H1 (cell line): ENCODE data around the gene IRF5. TPM values are rescaled to one million over a fixed set of nuclear protein-coding genes. Genes with fewer than 3 reads are reported as not detected.

Source experiments
- CTCF ChIA-PET: fragments of 300-600 bp; sonication (Branson Sonifier 250); formaldehyde crosslinking; loops from one replicate; lab custom pipeline; 2021; ENCODE audit not compliant: partially characterized antibody; lab: Charles Lee
- POLR2A ChIA-PET: fragments of 300-600 bp; sonication (Branson Sonifier 250); formaldehyde crosslinking; loops from one replicate; lab custom pipeline; 2021; ENCODE audit warnings: inconsistent platforms; ENCODE audit not compliant: partially characterized antibody; lab: Charles Lee
- DNase-seq, 2 experiments: peaks; one replicate each; pipeline versions ENCODE4 v3.0.0 to v3.0.0-alpha.2; 2010 to 2022; ENCODE audit warnings: low spot score in 2 of 2, low read depth in 1 of 2, mixed read lengths in 1 of 2
- FAIRE-seq: peaks from 2 replicates; lab custom pipeline; 2011; peaks lifted over from hg19 to GRCh38; lab: Jason Lieb, UNC
- H2AFZ ChIP-seq: 2 replicates; pipeline ENCODE4 v1.8.1; 2012; ENCODE audit warnings: low read length, inconsistent platforms
- H2AK5ac ChIP-seq: 2 replicates; pipeline ENCODE4 v1.6.1; 2013; ENCODE audit warnings: low read depth, low read length
- H2BK120ac ChIP-seq: replicated peaks from 2 replicates; pipeline ENCODE3; 2013; ENCODE audit warnings: low read depth, low read length, inconsistent platforms
- H2BK12ac ChIP-seq: 2 replicates; pipeline ENCODE4 v1.6.1; 2013; ENCODE audit warnings: low read depth, low read length
- H2BK15ac ChIP-seq: 2 replicates; pipeline ENCODE4 v1.6.1; 2013; ENCODE audit warnings: low read length
- H2BK20ac ChIP-seq: 2 replicates; pipeline ENCODE4 v1.6.1; 2013; ENCODE audit warnings: low read length
- H2BK5ac ChIP-seq: 2 replicates; pipeline ENCODE4 v1.6.1; 2013; ENCODE audit warnings: low read depth, low read length
- H3K14ac ChIP-seq: 2 replicates; pipeline ENCODE4 v1.6.1; 2013; ENCODE audit warnings: inconsistent platforms; ENCODE audit not compliant: insufficient read length
- H3K18ac ChIP-seq: 2 replicates; pipeline ENCODE4 v1.6.1; 2013; ENCODE audit warnings: low read length; ENCODE audit errors: extremely low read depth
- H3K23ac ChIP-seq: 2 replicates; pipeline ENCODE4 v1.6.1; 2013; ENCODE audit warnings: inconsistent platforms; ENCODE audit not compliant: insufficient read length
- H3K23me2 ChIP-seq: 2 replicates; pipeline ENCODE4 v1.6.1; 2013; ENCODE audit warnings: low read depth, low read length
- H3K27ac ChIP-seq: 2 replicates; pipeline ENCODE4 v1.6.1; 2011; ENCODE audit warnings: low read depth, low read length, inconsistent platforms
- H3K27me3 ChIP-seq, 4 experiments: replicated peaks in 1 of 4; 1 replicate in 1 of 4; 2 replicates in 3 of 4; pipeline versions ENCODE4 v1.6.1 to v1.8.1; 2011 to 2013; ENCODE audit warnings: low read length in 3 of 4, mild to moderate bottlenecking in 3 of 4, inconsistent platforms in 2 of 4, mixed read lengths in 2 of 4, moderate library complexity in 1 of 4; ENCODE audit not compliant: control insufficient read depth in 3 of 4, insufficient read depth in 3 of 4; ENCODE audit errors: extremely low read depth in 1 of 4
- H3K36me3 ChIP-seq, 4 experiments: 2 replicates each; pipeline versions ENCODE4 v1.6.1 to v1.8.1; 2011 to 2013; ENCODE audit warnings: mild to moderate bottlenecking in 4 of 4, low read length in 3 of 4, moderate library complexity in 2 of 4, control low read depth in 1 of 4, inconsistent platforms in 1 of 4; ENCODE audit not compliant: insufficient read depth in 4 of 4, control insufficient read depth in 2 of 4
- H3K4ac ChIP-seq: replicated peaks from 2 replicates; pipeline ENCODE3; 2013; ENCODE audit warnings: low read length, low read depth, mixed read lengths, inconsistent platforms; ENCODE audit not compliant: insufficient read length
- H3K4me1 ChIP-seq, 4 experiments: replicated peaks in 1 of 4; 1 replicate in 1 of 4; 2 replicates in 3 of 4; pipeline versions ENCODE4 v1.6.1 to v1.8.1; 2011 to 2013; ENCODE audit warnings: low read length in 3 of 4, inconsistent platforms in 2 of 4, mixed read lengths in 1 of 4; ENCODE audit not compliant: insufficient read depth in 4 of 4, control insufficient read depth in 3 of 4
- H3K4me2 ChIP-seq, 2 experiments: 2 replicates each; pipeline versions ENCODE4 v1.6.1 to v1.8.1; 2011 to 2013; ENCODE audit warnings: low read depth in 2 of 2, low read length in 2 of 2, control low read depth in 1 of 2, inconsistent platforms in 1 of 2, mild to moderate bottlenecking in 1 of 2; ENCODE audit not compliant: insufficient read depth in 1 of 2
- H3K4me3 ChIP-seq, 4 experiments: fragments of 200-600, 300-600 bp in 1 of 4; sonication (generic), shearing (Covaris generic), sonication (Bioruptor Twin) in 1 of 4; 2 replicates each; pipeline versions ENCODE4 v1.5.1 to v1.8.1; 2011 to 2016; ENCODE audit warnings: low read length in 4 of 4, low read depth in 3 of 4, control low read depth in 2 of 4, inconsistent platforms in 2 of 4, mild to moderate bottlenecking in 2 of 4, mixed read lengths in 1 of 4, moderate library complexity in 1 of 4; ENCODE audit not compliant: insufficient read depth in 2 of 4; ENCODE audit errors: extremely low read depth in 1 of 4
- H3K56ac ChIP-seq: replicated peaks from 2 replicates; pipeline ENCODE3; 2013; ENCODE audit warnings: low read depth, mild to moderate bottlenecking, mixed read lengths, low read length, inconsistent platforms; ENCODE audit not compliant: insufficient read length
- H3K79me1 ChIP-seq: 2 replicates; pipeline ENCODE4 v1.6.1; 2013; ENCODE audit warnings: low read depth, low read length, control low read depth
- H3K79me2 ChIP-seq, 2 experiments: 2 replicates each; pipeline versions ENCODE4 v1.6.1 to v1.8.1; 2012 to 2013; ENCODE audit warnings: low read length in 2 of 2, mild to moderate bottlenecking in 2 of 2, inconsistent platforms in 1 of 2; ENCODE audit not compliant: insufficient read depth in 2 of 2, control insufficient read depth in 1 of 2
- H3K9ac ChIP-seq, 4 experiments: replicated peaks in 1 of 4; 1 replicate in 1 of 4; 2 replicates in 3 of 4; pipeline versions ENCODE4 v1.6.1 to v1.8.1; 2011 to 2013; ENCODE audit warnings: low read depth in 3 of 4, low read length in 3 of 4, control low read depth in 2 of 4, mild to moderate bottlenecking in 2 of 4, moderate library complexity in 2 of 4, inconsistent platforms in 1 of 4; ENCODE audit errors: extremely low read depth in 1 of 4
- H3K9me3 ChIP-seq, 2 experiments: 2 replicates each; pipeline versions ENCODE4 v1.6.1 to v1.8.1; 2012 to 2013; ENCODE audit warnings: mild to moderate bottlenecking in 2 of 2, moderate library complexity in 2 of 2, control low read depth in 1 of 2, inconsistent platforms in 1 of 2, low read depth in 1 of 2, low read length in 1 of 2, mixed read lengths in 1 of 2; ENCODE audit not compliant: insufficient read depth in 2 of 2
- H4K20me1 ChIP-seq, 2 experiments: replicated peaks in 1 of 2; 2 replicates each; pipeline versions ENCODE3 to v1.8.1; 2011 to 2013; ENCODE audit warnings: inconsistent platforms in 2 of 2, low read length in 2 of 2, mild to moderate bottlenecking in 1 of 2; ENCODE audit not compliant: insufficient read depth in 2 of 2, control insufficient read depth in 1 of 2
- H4K5ac ChIP-seq: 2 replicates; pipeline ENCODE4 v1.6.1; 2013; ENCODE audit warnings: low read length, low read depth, mixed read lengths, inconsistent platforms; ENCODE audit not compliant: insufficient read length
- H4K8ac ChIP-seq: 2 replicates; pipeline ENCODE4 v1.8.0; 2013; ENCODE audit warnings: mild to moderate bottlenecking, moderate library complexity, low read length, inconsistent platforms; ENCODE audit not compliant: insufficient read depth; ENCODE audit errors: extremely low read depth
- H4K91ac ChIP-seq: replicated peaks from 2 replicates; pipeline ENCODE3; 2013; ENCODE audit warnings: low read length, mixed read lengths, inconsistent platforms; ENCODE audit not compliant: insufficient read length
- ASH2L ChIP-seq: fragments of 200-600, 300-600 bp; sonication (generic); IDR thresholded peaks from one replicate; pipeline ENCODE4 v1.7.1; 2017; ENCODE audit warnings: low read length
- CTCF ChIP-seq, 3 experiments: IDR thresholded peaks; 1 replicate in 2 of 3; 2 replicates in 1 of 3; pipeline versions ENCODE4 v1.5.1 to v1.6.1; 2011; ENCODE audit warnings: low read length in 3 of 3, mild to moderate bottlenecking in 3 of 3, inconsistent platforms in 2 of 3, low read depth in 1 of 3, moderate library complexity in 1 of 3; ENCODE audit not compliant: insufficient read depth in 1 of 3; ENCODE audit errors: control extremely low read depth in 1 of 3
- WGBS, 2 experiments: shearing (Covaris generic) in 1 of 2; methylation state at CpG; one replicate each; pipeline versions ENCODE4 v1.1.6 to v1.1.7; 2013 to 2015; ENCODE audit warnings: low lambda C conversion rate in 2 of 2, mixed read lengths in 2 of 2, inconsistent platforms in 1 of 2, low coverage in 1 of 2, missing lambda C conversion rate in 1 of 2; ENCODE audit not compliant: insufficient replicate concordance in 2 of 2, insufficient coverage in 1 of 2, insufficient read length in 1 of 2; ENCODE audit errors: extremely low coverage in 1 of 2, missing lambda C conversion rate in 1 of 2; 5-methylcytosine and 5-hydroxymethylcytosine counted together
- polyA plus RNA-seq, 7 experiments: library from polyadenylated mRNA; depleted of rRNA in 3 of 7; stranded (reverse) in 5 of 7; unstranded in 2 of 7; fragments of >200 nt in 5 of 7; fragments of 200-250 nt in 2 of 7; gene quantifications; 1 replicate in 5 of 7; 2 replicates in 1 of 7; 4 replicates in 1 of 7; pipeline versions ENCODE4 v1.2.1 to v1.2.3, GENCODE V29; 2011 to 2013; ENCODE audit warnings: missing spikeins in 2 of 7, mixed read lengths in 2 of 7
- total RNA-seq: library from RNA; stranded (reverse); fragmentation: NEBNext Ultra II Directional; extraction: Animal tissue kit (Norgen Biotek cat#: 25700); gene quantifications from 2 replicates; pipeline ENCODE4 v1.2.1, GENCODE V29; 2021

IRF5 gene
- total and polyA plus RNA-seq, 2 of the 8 experiments (the other 6 are each of a cell fraction or from before 2014, with no cell fraction given): 0.28 to 1.1 TPM

DNA sequence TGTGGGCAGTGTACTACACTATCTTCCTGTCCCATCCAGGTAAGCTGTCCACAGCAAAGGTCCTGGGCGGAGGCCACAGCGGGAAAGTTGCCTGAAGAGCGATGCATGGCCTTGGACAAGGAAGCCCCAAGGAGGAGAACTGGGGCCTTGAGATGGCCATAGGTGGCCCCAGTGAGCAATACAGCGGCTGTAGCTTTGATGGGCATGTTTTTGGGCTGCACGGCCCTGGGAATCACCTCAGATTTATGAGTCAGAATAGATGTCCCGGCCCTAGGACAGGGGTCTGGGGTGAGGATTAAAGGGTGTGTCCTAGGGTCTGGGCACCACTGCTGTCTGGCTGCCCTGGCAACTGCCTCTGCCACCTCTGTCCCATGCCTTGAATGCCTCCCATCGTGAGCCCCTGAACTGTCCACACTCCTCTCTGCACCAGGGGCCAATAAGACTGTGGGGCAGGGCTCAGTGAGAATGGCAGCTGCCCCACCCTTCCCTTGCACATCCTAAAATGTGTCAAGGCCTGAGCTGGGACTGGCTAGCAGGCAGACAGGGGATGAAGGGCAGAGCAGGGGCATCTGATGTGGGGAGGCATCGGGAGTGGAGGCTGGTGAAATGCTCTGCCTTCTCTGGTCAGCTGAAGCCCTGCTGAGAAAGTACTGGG is 9.4 kb upstream of the IRF5 start:
- no peaks in the 10 kb centered on the region for H3K79me1 ChIP-seq
- H3K56ac ChIP-seq: no peak overlapping the region
- H3K4ac ChIP-seq: no peak overlapping the region
- H3K9me3 ChIP-seq: peaks cover 5% of the 10 kb centered on the region in 2 experiments; a peak in 2 of 4 replicates
- no peak overlapping the region for H3K23ac ChIP-seq
- H2AFZ ChIP-seq: no peak overlapping the region
- no peak overlapping the region for H2BK120ac ChIP-seq
- H3K27me3 ChIP-seq: peaks cover 0 to 5% (median 2%) of the 10 kb centered on the region in 4 experiments; a peak in 1 of 7 replicates
- no peak overlapping the region for H2AK5ac ChIP-seq
- no peak for DNase-seq
- ChIA-PET CTCF (interaction anchor here (0.9 to 2.3 kb wide), 4 partner anchors 10 to 27 kb away, joined by 3 to 9 read pairs (median 6); no protein-coding TSS in a partner anchor), POLR2A (no interaction called here)
- H3K18ac ChIP-seq: no peak overlapping the region
- H4K5ac ChIP-seq: no peak overlapping the region
- H3K79me2 ChIP-seq: no peaks in the 10 kb centered on the region
- no peak overlapping the region for H3K27ac ChIP-seq
- peaks cover 0 to 3% (median 0%) of the 10 kb centered on the region in 4 experiments; a peak in 1 of 7 replicates for H3K4me1 ChIP-seq
- H3K4me3 ChIP-seq: no peak overlapping the region
- H3K9ac ChIP-seq: no peak overlapping the region
- H2BK20ac ChIP-seq: no peak overlapping the region
- FAIRE-seq: no peak
- H3K14ac ChIP-seq: no peak overlapping the region
- H2BK5ac ChIP-seq: no peak overlapping the region
- H2BK15ac ChIP-seq: no peak overlapping the region
- H3K23me2 ChIP-seq: no peaks in the 10 kb centered on the region
- H4K20me1 ChIP-seq: no peaks in the 10 kb centered on the region
- H4K8ac ChIP-seq: no peak overlapping the region; the same call in 1 of the 2 replicates
- TF ChIP-seq CTCF (IDR thresholded peaks at IDR 0.05; ENCODE audit: control extremely low read depth in 1 of 3, insufficient read depth in 1 of 3, low read depth in 1 of 3, low read length in 3 of 3) (peak in 2 of 3 experiments; percentile 12 to 22; a peak in 2 of 4 replicates), ASH2L (no peak)
- H4K91ac ChIP-seq: no peak overlapping the region
- no peaks in the 10 kb centered on the region for H3K36me3 ChIP-seq
- no peak overlapping the region for H2BK12ac ChIP-seq
- WGBS, 2 experiments: 87% methylated on average over 8 of the region's 8 CpGs; no CpG with 5 or more reads in 1 of the 2 experiments
- H3K4me2 ChIP-seq: no peak overlapping the region
